Loucy (cell line): ENCODE results near the gene KIRREL1.

Experiments used
- H2AFZ ChIP-seq: fragments of 200-600 bp; sonication (generic); 2 replicates; pipeline ENCODE4 v1.6.0; 2016; ENCODE audit warnings: antibody characterized with exemption, mild to moderate bottlenecking, low read length, moderate library complexity
- H3F3A ChIP-seq: fragments of 200-600 bp; 2 replicates; pipeline ENCODE4 v1.6.0; 2016; ENCODE audit warnings: antibody characterized with exemption, low read depth, mild to moderate bottlenecking
- H3K27me3 ChIP-seq: fragments of 200-600 bp; sonication (generic); 2 replicates; pipeline ENCODE4 v1.6.1; 2014; ENCODE audit warnings: low read length, mild to moderate bottlenecking; ENCODE audit not compliant: insufficient read depth, poor library complexity, severe bottlenecking
- H3K36me3 ChIP-seq: fragments of 200-600 bp; sonication (generic); 2 replicates; pipeline ENCODE4 v1.6.1; 2016; ENCODE audit warnings: low read length; ENCODE audit not compliant: insufficient read depth
- H3K4me1 ChIP-seq: fragments of 200-600 bp; sonication (generic); 2 replicates; pipeline ENCODE4 v1.5.1; 2014; ENCODE audit warnings: low read length, mild to moderate bottlenecking; ENCODE audit not compliant: insufficient read depth, poor library complexity, severe bottlenecking
- H3K4me2 ChIP-seq: fragments of 200-600 bp; sonication (generic); 2 replicates; pipeline ENCODE4 v1.6.0; 2014; ENCODE audit warnings: antibody characterized with exemption, low read length, low read depth, mild to moderate bottlenecking; ENCODE audit not compliant: poor library complexity, severe bottlenecking
- H3K4me3 ChIP-seq: fragments of 200-600 bp; sonication (generic); 2 replicates; pipeline ENCODE4 v1.5.1; 2014; ENCODE audit warnings: low read length, mild to moderate bottlenecking, mixed read lengths; ENCODE audit not compliant: poor library complexity, severe bottlenecking
- H3K79me2 ChIP-seq: fragments of 200-600 bp; sonication (generic); 2 replicates; pipeline ENCODE4 v1.6.1; 2014; ENCODE audit warnings: low read length; ENCODE audit not compliant: insufficient read depth
- H3K9ac ChIP-seq: fragments of 200-600 bp; sonication (generic); 2 replicates; pipeline ENCODE4 v1.6.0; 2014; ENCODE audit warnings: mild to moderate bottlenecking, low read depth, low read length, moderate library complexity; ENCODE audit not compliant: poor library complexity, severe bottlenecking
- H3K9me2 ChIP-seq: fragments of 200-600 bp; sonication (generic); replicated peaks from 2 replicates; pipeline ENCODE4 v1.6.1; 2016; ENCODE audit warnings: low read depth, low read length, mixed read lengths
- H3K9me3 ChIP-seq: fragments of 200-600 bp; sonication (generic); 2 replicates; pipeline ENCODE4 v1.6.1; 2014; ENCODE audit warnings: mild to moderate bottlenecking, antibody characterized with exemption, low read length, low read depth; ENCODE audit not compliant: insufficient read depth
- H4K20me1 ChIP-seq: fragments of 200-600 bp; sonication (generic); 2 replicates; pipeline ENCODE4 v1.6.0; 2014; ENCODE audit warnings: antibody characterized with exemption, low read length, mild to moderate bottlenecking; ENCODE audit not compliant: insufficient read depth, poor library complexity, severe bottlenecking
- EZH2phosphoT487 ChIP-seq: fragments of 200-600 bp; IDR thresholded peaks from 2 replicates; pipeline ENCODE4 v1.6.1; 2018; ENCODE audit warnings: antibody characterized with exemption, mild to moderate bottlenecking, moderate library complexity, borderline replicate concordance
- TF ChIP-seq, protein P1 (sequence below): fragments of 200-600 bp; sonication (generic); conservative IDR thresholded peaks from 2 replicates; pipeline ENCODE4 v1.5.1; 2014; ENCODE audit warnings: mild to moderate bottlenecking, antibody characterized with exemption, low read length

KIRREL1 gene

DNA sequence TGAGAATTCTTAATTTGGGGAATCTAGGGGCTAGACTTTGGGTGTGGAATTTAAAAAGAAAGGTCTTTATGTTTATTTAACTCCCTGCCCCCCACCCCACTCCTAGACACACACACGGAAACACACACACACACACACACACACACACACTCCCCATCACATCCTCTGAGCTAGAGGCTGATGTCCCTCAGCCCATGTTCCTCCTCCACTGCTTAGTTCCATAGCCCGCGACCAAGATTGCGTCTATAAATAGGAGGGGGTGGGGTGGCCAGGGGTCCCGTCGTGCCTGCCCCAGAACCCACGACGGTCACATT lies 655 bp upstream of the KIRREL1 start:
- Histone ChIP-seq H3K9me3 (no peaks in the 10 kb centered on the region), H3K4me2 (peak overlapping the region; percentile 96), H3K79me2 (no peaks in the 10 kb centered on the region), H3K36me3 (no peaks in the 10 kb centered on the region), H3F3A (no peaks in the 10 kb centered on the region), H4K20me1 (no peaks in the 10 kb centered on the region), H3K9ac (peak overlapping the region; percentile 47), H3K4me1 (peaks cover 10% of the 10 kb centered on the region), H3K4me3 (peak overlapping the region; percentile 82), H3K9me2 (no peaks in the 10 kb centered on the region), H2AFZ (peak overlapping the region; percentile 93), H3K27me3 (peaks cover 7% of the 10 kb centered on the region)
- TF ChIP-seq EZH2phosphoT487, result no peak
- TF ChIP-seq, protein P1, sequence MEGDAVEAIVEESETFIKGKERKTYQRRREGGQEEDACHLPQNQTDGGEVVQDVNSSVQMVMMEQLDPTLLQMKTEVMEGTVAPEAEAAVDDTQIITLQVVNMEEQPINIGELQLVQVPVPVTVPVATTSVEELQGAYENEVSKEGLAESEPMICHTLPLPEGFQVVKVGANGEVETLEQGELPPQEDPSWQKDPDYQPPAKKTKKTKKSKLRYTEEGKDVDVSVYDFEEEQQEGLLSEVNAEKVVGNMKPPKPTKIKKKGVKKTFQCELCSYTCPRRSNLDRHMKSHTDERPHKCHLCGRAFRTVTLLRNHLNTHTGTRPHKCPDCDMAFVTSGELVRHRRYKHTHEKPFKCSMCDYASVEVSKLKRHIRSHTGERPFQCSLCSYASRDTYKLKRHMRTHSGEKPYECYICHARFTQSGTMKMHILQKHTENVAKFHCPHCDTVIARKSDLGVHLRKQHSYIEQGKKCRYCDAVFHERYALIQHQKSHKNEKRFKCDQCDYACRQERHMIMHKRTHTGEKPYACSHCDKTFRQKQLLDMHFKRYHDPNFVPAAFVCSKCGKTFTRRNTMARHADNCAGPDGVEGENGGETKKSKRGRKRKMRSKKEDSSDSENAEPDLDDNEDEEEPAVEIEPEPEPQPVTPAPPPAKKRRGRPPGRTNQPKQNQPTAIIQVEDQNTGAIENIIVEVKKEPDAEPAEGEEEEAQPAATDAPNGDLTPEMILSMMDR, result no peak

DNA sequence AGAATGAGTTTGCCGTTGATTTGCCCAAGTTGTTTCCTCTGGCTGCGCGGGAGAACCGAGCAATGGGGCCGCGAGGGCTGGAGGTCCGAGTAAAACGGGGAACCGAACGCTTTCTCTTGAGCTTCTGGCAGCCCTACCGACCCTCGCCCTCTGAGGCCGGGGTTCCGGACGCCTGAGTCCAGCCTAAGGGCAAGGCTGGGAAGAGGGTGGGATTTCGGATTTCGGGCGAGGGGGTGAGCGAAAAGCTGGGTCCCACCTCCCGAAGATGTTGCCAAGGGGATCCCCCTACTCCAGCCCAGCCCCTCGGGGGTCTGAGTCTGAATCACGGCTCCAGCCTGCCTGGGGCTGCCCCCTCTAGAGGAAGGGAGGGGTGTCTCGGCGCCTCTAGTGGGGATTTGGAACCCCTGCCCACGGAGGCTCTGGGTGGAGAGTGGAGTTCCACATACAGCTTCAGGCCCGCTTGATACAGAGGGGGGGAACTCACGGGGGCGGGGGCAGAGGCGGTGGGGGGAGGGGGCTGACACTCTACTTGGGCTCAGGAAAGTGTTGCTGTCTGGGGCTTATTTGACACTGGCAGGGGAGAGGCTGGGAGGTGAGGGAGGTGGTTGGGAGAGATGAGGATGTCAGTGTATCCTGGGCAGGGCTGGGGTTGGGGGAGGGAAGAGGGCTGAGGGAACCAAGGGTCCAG lies 617 bp downstream of the KIRREL1 start:
- Histone ChIP-seq H3K79me2 (no peaks in the 10 kb centered on the region), H3K4me2 (peak overlapping the region; percentile 96), H4K20me1 (no peaks in the 10 kb centered on the region), H3F3A (no peaks in the 10 kb centered on the region), H3K9me3 (no peaks in the 10 kb centered on the region), H3K27me3 (peaks cover 7% of the 10 kb centered on the region), H3K4me3 (peak overlapping the region; percentile 82), H2AFZ (peak overlapping the region; percentile 93), H3K9ac (peak overlapping the region; percentile 65), H3K9me2 (no peaks in the 10 kb centered on the region), H3K4me1 (peaks cover 10% of the 10 kb centered on the region), H3K36me3 (no peaks in the 10 kb centered on the region)
- TF ChIP-seq, protein P1, result 0 out of 2 replicates have a peak, but pooled peaks have one; percentile 21
- TF ChIP-seq EZH2phosphoT487, result no peak

DNA sequence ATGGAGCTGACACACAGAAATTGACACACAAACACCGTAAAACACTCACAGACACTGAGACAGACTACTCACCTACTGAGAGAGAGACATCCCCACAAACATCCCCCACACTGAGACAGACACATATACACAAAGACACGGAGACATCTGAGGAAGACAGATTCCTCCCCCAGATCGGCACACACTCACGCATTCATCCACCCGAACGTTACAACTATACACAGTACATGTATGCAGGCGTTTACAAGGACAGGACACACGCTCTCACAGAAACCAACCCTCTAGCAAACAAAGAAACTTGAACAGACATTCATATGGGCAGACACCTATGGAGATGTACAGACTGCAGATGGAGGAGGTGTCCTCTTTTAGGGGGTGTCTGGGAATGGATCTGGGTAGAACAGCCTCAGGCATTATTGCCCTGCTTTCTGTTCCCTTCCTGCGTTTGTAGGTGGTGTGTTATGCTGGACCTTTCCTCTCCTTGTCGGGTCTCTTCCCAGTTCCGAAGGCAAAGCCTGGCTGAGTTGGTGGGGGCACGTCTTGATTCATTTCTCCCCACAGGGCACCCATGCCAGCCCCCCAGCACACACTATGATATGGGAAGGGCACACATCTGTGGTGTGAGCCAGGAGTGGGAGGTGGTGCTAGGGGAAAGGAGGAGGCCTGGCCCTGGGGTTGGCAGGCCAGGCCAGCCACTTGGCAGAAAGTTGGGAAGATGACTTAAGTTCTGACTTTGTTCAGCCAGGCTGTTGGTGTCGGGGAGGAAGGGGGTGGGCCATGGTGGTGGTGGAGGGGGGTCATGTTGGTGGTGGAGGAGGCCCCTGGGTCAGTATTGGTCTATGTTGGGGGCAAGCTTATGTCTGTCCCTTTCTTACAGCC lies 1.5 kb downstream of the KIRREL1 start:
- peaks cover 10% of the 10 kb centered on the region for H3K4me1 ChIP-seq
- H3K4me3 ChIP-seq, result no peak overlapping the region
- H4K20me1 ChIP-seq, result no peaks in the 10 kb centered on the region
- H3K9me3 ChIP-seq, result no peaks in the 10 kb centered on the region
- H2AFZ ChIP-seq, result no peak overlapping the region
- no peak overlapping the region for H3K9ac ChIP-seq
- TF ChIP-seq, protein P1, result no peak
- TF ChIP-seq EZH2phosphoT487, result no peak
- no peak overlapping the region for H3K4me2 ChIP-seq
- H3F3A ChIP-seq, result no peaks in the 10 kb centered on the region
- H3K36me3 ChIP-seq, result no peaks in the 10 kb centered on the region
- H3K27me3 ChIP-seq, result peaks cover 7% of the 10 kb centered on the region
- no peaks in the 10 kb centered on the region for H3K9me2 ChIP-seq
- no peaks in the 10 kb centered on the region for H3K79me2 ChIP-seq
